ENCODE data around the gene EQTN.

- TF ChIP-seq EZH2phosphoT487 (IDR thresholded peaks at IDR 0.05; ENCODE audit: insufficient read depth, low read depth) (no peak), EZH2 (IDR thresholded peaks at IDR 0.05; ENCODE audit: insufficient read depth, poor library complexity, severe bottlenecking) (no peak)
These were observed 14.7 kb downstream of the EQTN start for GRCh38 chr9:27282269-27282668.
